DOHH2 (cell line): ENCODE measurements around the gene EPB42.

Experiments used
- CTCF ChIP-seq: fragments of 200-600 bp; sonication (generic); IDR thresholded peaks from one replicate; pipeline ENCODE4 v1.5.1; 2014; ENCODE audit warnings: antibody characterized with exemption, mild to moderate bottlenecking, low read depth, low read length; ENCODE audit not compliant: poor library complexity, severe bottlenecking
- EZH2phosphoT487 ChIP-seq: fragments of 200-600 bp; sonication (generic); IDR thresholded peaks from 2 replicates; pipeline ENCODE4 v1.6.1; 2017; ENCODE audit warnings: borderline replicate concordance, mild to moderate bottlenecking, antibody characterized with exemption, low read length, moderate library complexity, mixed read lengths

- TF ChIP-seq CTCF (no peak), EZH2phosphoT487 (no peak)
Measured at GRCh38 chr15:43183270-43183669, 37.5 kb downstream of the EPB42 start.
